ENCODE data around the gene SGPP2. TPM values are rescaled to one million over a fixed set of nuclear protein-coding genes. Genes with fewer than 3 reads are reported as not detected.

Gene SGPP2
- total RNA-seq, 1 experiment from 2014 or later = not detected

DNA sequence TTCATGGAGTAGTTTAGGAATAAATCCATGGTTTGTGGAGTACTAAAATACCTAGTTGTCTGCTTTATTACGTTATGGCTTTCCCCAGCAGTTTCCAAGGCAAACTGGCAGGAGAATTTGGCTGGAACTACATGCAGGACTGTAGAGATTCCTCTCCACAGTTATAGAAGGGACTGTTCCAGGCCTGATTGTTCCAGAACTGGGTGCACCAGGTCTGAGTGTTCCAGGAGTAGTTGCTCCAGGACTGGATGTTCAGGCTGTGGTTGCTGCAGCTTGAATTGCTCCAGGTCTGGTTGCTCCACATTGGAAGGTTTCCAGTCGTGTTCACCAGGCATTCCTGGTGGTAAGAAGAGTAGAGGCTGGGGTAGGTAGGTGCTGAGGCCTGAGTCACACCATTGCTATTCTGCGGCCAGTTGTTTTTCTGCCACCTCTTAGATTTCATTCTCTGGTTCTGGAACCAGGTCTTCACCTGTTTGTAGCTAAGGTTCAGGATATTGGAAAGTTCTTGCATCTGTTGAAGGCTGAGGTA lies 28.1 kb downstream of the SGPP2 start:
- no peak overlapping the region for H2BK15ac ChIP-seq (ENCODE audit: low read depth, low read length)
- no peaks in the 10 kb centered on the region for H3K79me2 ChIP-seq (ENCODE audit: insufficient read depth, low read length)
- no peak overlapping the region for H3K23ac ChIP-seq (ENCODE audit: insufficient read length, low read depth, low read length)
- peaks cover 4 to 6% of the 10 kb centered on the region in 2 experiments for H3K4me1 Mint-ChIP-seq
- H3T11ph ChIP-seq (ENCODE audit: low read length) = no peak overlapping the region
- no peaks in the 10 kb centered on the region for H3K36me3 Mint-ChIP-seq (ENCODE audit: insufficient read depth in 1 of 3, low read depth in 3 of 3)
- no peaks in the 10 kb centered on the region for H4K20me1 ChIP-seq (ENCODE audit: control insufficient read depth, insufficient read depth, insufficient read length)
- peaks cover 60% of the 10 kb centered on the region for H3K27me3 Mint-ChIP-seq (ENCODE audit: low read depth)
- H2BK5ac ChIP-seq (ENCODE audit: insufficient read length, low read length) = no peak overlapping the region
- DNase-seq = no peak
- H2BK12ac ChIP-seq (ENCODE audit: insufficient read length, low read depth, low read length) = no peak overlapping the region
- no peaks in the 10 kb centered on the region for H3K27me3 ChIP-seq (ENCODE audit: insufficient read depth, low read length)
- no peak overlapping the region for H3K4ac ChIP-seq (ENCODE audit: low read depth, low read length)
- H3K27ac Mint-ChIP-seq = no peak overlapping the region
- WGBS (ENCODE audit: extremely low coverage, insufficient read length, low lambda C conversion rate) = no CpG with 5 or more reads among the region's 3 CpGs
- H2BK20ac ChIP-seq (ENCODE audit: low read depth, low read length, poor library complexity, severe bottlenecking) = no peak overlapping the region
- H4K91ac ChIP-seq (ENCODE audit: insufficient read length, low read depth, low read length) = no peak overlapping the region
- H3K56ac ChIP-seq (ENCODE audit: insufficient read length, low read depth, low read length) = no peak overlapping the region
- TF ChIP-seq, protein P1, sequence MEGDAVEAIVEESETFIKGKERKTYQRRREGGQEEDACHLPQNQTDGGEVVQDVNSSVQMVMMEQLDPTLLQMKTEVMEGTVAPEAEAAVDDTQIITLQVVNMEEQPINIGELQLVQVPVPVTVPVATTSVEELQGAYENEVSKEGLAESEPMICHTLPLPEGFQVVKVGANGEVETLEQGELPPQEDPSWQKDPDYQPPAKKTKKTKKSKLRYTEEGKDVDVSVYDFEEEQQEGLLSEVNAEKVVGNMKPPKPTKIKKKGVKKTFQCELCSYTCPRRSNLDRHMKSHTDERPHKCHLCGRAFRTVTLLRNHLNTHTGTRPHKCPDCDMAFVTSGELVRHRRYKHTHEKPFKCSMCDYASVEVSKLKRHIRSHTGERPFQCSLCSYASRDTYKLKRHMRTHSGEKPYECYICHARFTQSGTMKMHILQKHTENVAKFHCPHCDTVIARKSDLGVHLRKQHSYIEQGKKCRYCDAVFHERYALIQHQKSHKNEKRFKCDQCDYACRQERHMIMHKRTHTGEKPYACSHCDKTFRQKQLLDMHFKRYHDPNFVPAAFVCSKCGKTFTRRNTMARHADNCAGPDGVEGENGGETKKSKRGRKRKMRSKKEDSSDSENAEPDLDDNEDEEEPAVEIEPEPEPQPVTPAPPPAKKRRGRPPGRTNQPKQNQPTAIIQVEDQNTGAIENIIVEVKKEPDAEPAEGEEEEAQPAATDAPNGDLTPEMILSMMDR (conservative IDR thresholded peaks at IDR 0.05) = no peak
- no peak overlapping the region for H3K27ac ChIP-seq (ENCODE audit: insufficient read length, low read depth, low read length)
- H2BK120ac ChIP-seq (ENCODE audit: low read depth, low read length, poor library complexity, severe bottlenecking) = no peak overlapping the region
- H3K4me1 ChIP-seq (ENCODE audit: insufficient read depth, low read length) = peaks cover 3% of the 10 kb centered on the region; the same call in 1 of the 2 replicates
- no peak overlapping the region for H3K14ac ChIP-seq (ENCODE audit: insufficient read depth, low read length)
- no peak overlapping the region for H3K4me3 Mint-ChIP-seq
- H3K23me2 ChIP-seq (ENCODE audit: insufficient read length, low read depth, low read length, poor library complexity, severe bottlenecking) = no peaks in the 10 kb centered on the region
- H3K18ac ChIP-seq (ENCODE audit: insufficient read length, low read depth, low read length) = no peak overlapping the region
- H4K5ac ChIP-seq (ENCODE audit: insufficient read length, low read depth, low read length) = no peak overlapping the region
- H3K9me3 Mint-ChIP-seq = no peaks in the 10 kb centered on the region
- H4K8ac ChIP-seq (replicated peaks; ENCODE audit: insufficient read length, low read depth, low read length) = no peak overlapping the region
- no peak overlapping the region for H3K9ac ChIP-seq (ENCODE audit: extremely low read depth, insufficient read length, low read length)
- H2AK5ac ChIP-seq (ENCODE audit: insufficient read length, low read length) = no peak overlapping the region
- no peaks in the 10 kb centered on the region for H3K9me3 ChIP-seq (ENCODE audit: control insufficient read depth, low read depth, low read length)
- no peak overlapping the region for H3K4me2 ChIP-seq (ENCODE audit: insufficient read depth, insufficient read length, low read length)
- no peaks in the 10 kb centered on the region for H3K79me1 ChIP-seq (ENCODE audit: insufficient read depth, low read depth, low read length, poor library complexity, severe bottlenecking)
- H2AFZ ChIP-seq (ENCODE audit: low read length) = no peak overlapping the region

Data from H9 (cell line).